Spleen (tissue), 7 donors: ENCODE measurements around the gene UBE2L3.
"Not testable (repeated sequence)": the region's sequence is repeated elsewhere in the genome, so short reads cannot be mapped to it uniquely, and the experiment has no call there.

ENCODE experiments used
- CTCF ChIP-seq, 11 experiments: fragments of 200-600 bp in 7 of 11; fragments of 450-650 bp in 4 of 11; sonication (generic) in 4 of 11; IDR thresholded peaks in 8 of 11; conservative IDR thresholded peaks in 3 of 11; 1 replicate in 7 of 11; 2 replicates in 4 of 11; pipeline versions ENCODE4 v1.4.0 to v1.8.0; 2016 to 2021; ENCODE audit warnings: antibody characterized with exemption in 11 of 11, inconsistent platforms in 4 of 11, mild to moderate bottlenecking in 1 of 11
- POLR2A ChIP-seq, 3 donors: fragments of 450-650 bp; IDR thresholded peaks; one replicate each; pipeline ENCODE4 v1.5.1; 2017; ENCODE audit warnings: antibody characterized with exemption in 3 of 3, mild to moderate bottlenecking in 1 of 3
- donor health status: DM: no; HTN: no; CAD: no; lungs with moderate emphysema.
- donor health status: DM: no; HTN: no; CAD: no.
- donor health status: DM: no; HTN: no; CAD: no.

DNA sequence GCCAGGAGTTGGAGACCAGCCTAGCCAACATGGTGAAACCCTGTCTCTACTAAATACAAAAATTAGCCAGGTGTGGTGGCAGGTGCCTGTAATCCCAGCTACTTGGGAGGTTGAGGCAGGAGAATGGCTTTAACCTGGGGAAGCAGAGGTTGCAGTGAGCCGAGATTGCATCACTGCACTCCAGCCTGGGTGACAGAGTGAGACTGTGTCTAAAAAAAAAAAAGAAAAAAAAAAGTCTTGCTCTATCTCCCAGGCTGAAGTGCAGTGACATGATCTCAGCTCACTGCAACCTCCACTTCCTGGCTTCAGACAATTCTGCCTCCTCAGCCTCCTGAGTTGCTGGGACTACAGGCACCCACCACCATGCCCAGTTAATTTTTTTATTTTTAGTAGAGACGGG is 69.9 kb downstream of the UBE2L3 start:
- not testable (repeated sequence) for TF ChIP-seq POLR2A (IDR thresholded peaks at IDR 0.05); CTCF (IDR thresholded peaks at IDR 0.05 in 8 of 11, conservative IDR thresholded peaks at IDR 0.05 in 3 of 11)
